Neural cell (in vitro differentiated cells): Measurements from ENCODE around the gene CAPNS1. TPM values are rescaled to one million over a fixed set of nuclear protein-coding genes. Genes with fewer than 3 reads are reported as not detected.

Source experiments
- H2AFZ ChIP-seq: fragments of 200-600, 300-800 bp; sonication (generic), shearing (Covaris generic); 2 replicates; pipeline ENCODE4 v1.6.0; 2014; ENCODE audit warnings: low read depth, mild to moderate bottlenecking, antibody characterized with exemption, low read length, moderate library complexity
- H3F3A ChIP-seq: fragments of 200-600 bp; shearing (Covaris generic); 2 replicates; pipeline ENCODE4 v1.6.1; 2016; ENCODE audit warnings: mild to moderate bottlenecking, moderate library complexity, mixed read lengths, antibody characterized with exemption, low read length; ENCODE audit not compliant: insufficient read depth, poor library complexity, severe bottlenecking
- H3K27ac ChIP-seq: fragments of 200-600, 300-800 bp; sonication (generic), shearing (Covaris generic); 2 replicates; pipeline ENCODE4 v1.5.1; 2014; ENCODE audit warnings: mild to moderate bottlenecking, low read length, moderate library complexity
- H3K27me3 ChIP-seq: fragments of 300-800, 200-600 bp; sonication (generic), shearing (Covaris generic); 2 replicates; pipeline ENCODE4 v1.6.0; 2014; ENCODE audit warnings: mild to moderate bottlenecking, low read depth, low read length, moderate library complexity; ENCODE audit not compliant: insufficient read depth
- H3K36me3 ChIP-seq: fragments of 300-800, 200-600 bp; sonication (generic), shearing (Covaris generic); 2 replicates; pipeline ENCODE4 v1.5.1; 2014; ENCODE audit warnings: mild to moderate bottlenecking, antibody characterized with exemption, low read length, moderate library complexity; ENCODE audit not compliant: insufficient read depth
- H3K4me2 ChIP-seq: fragments of 300-800, 200-600 bp; sonication (generic), shearing (Covaris generic); 2 replicates; pipeline ENCODE4 v1.6.0; 2014; ENCODE audit warnings: mild to moderate bottlenecking, low read length
- H3K4me3 ChIP-seq: fragments of 300-800, 200-600 bp; sonication (generic), shearing (Covaris generic); 2 replicates; pipeline ENCODE4 v1.5.1; 2014; ENCODE audit warnings: mild to moderate bottlenecking, low read length, moderate library complexity
- H3K79me2 ChIP-seq: fragments of 200-600 bp; shearing (Covaris generic); replicated peaks from 2 replicates; pipeline ENCODE4 v1.6.0; 2014; ENCODE audit warnings: mild to moderate bottlenecking, low read length, moderate library complexity; ENCODE audit not compliant: insufficient read depth
- H3K9ac ChIP-seq: fragments of 300-800, 200-600 bp; sonication (generic), shearing (Covaris generic); 2 replicates; pipeline ENCODE4 v1.6.1; 2016; ENCODE audit warnings: mild to moderate bottlenecking, low read length, mixed read lengths
- H3K9me2 ChIP-seq: fragments of 200-600 bp; shearing (Covaris generic); 2 replicates; pipeline ENCODE4 v1.6.1; 2016; ENCODE audit warnings: mild to moderate bottlenecking, low read length, mixed read lengths; ENCODE audit not compliant: insufficient read depth
- H3K9me3 ChIP-seq: fragments of 200-600, 300-800 bp; sonication (generic), shearing (Covaris generic); 2 replicates; pipeline ENCODE4 v1.6.1; 2016; ENCODE audit warnings: mild to moderate bottlenecking, mixed run types, low read length, moderate library complexity, mixed read lengths
- H4K20me1 ChIP-seq: fragments of 200-600 bp; shearing (Covaris generic); 2 replicates; pipeline ENCODE4 v1.6.1; 2016; ENCODE audit warnings: mild to moderate bottlenecking, mixed run types; ENCODE audit not compliant: insufficient read depth
- CTCF ChIP-seq: fragments of 450-650 bp; IDR thresholded peaks from 2 replicates; pipeline ENCODE4 v1.5.1; 2014; ENCODE audit warnings: antibody characterized with exemption, mild to moderate bottlenecking, moderate library complexity; ENCODE audit not compliant: poor library complexity, severe bottlenecking
- EP300 ChIP-seq: fragments of 450-650 bp; conservative IDR thresholded peaks from 2 replicates; pipeline ENCODE4 v1.6.1; 2014; ENCODE audit warnings: antibody characterized with exemption, mild to moderate bottlenecking, moderate library complexity; ENCODE audit not compliant: poor library complexity, severe bottlenecking
- EZH2 ChIP-seq: fragments of 200-600, 300-800 bp; shearing (Covaris generic), sonication (generic); IDR thresholded peaks from 2 replicates; pipeline ENCODE4 v1.6.1; 2014; ENCODE audit warnings: antibody characterized with exemption, low read length, borderline replicate concordance, mild to moderate bottlenecking; ENCODE audit not compliant: insufficient read depth, poor library complexity, severe bottlenecking
- MXI1 ChIP-seq: fragments of 450-650 bp; conservative IDR thresholded peaks from 2 replicates; pipeline ENCODE4 v1.6.1; 2014; ENCODE audit warnings: antibody characterized with exemption, mild to moderate bottlenecking; ENCODE audit not compliant: poor library complexity, severe bottlenecking
- POLR2AphosphoS5 ChIP-seq: IDR thresholded peaks from 2 replicates; pipeline ENCODE4 v1.6.1; 2012
- RAD21 ChIP-seq: fragments of 450-650 bp; conservative IDR thresholded peaks from 2 replicates; pipeline ENCODE4 v1.6.1; 2014; ENCODE audit warnings: antibody characterized with exemption, mild to moderate bottlenecking, moderate library complexity
- REST ChIP-seq: IDR thresholded peaks from 2 replicates; pipeline ENCODE4 v1.6.1; 2012; ENCODE audit warnings: borderline replicate concordance
- SMC3 ChIP-seq: fragments of 450-650 bp; conservative IDR thresholded peaks from 2 replicates; pipeline ENCODE4 v1.6.1; 2014; ENCODE audit warnings: antibody characterized with exemption, mild to moderate bottlenecking, moderate library complexity; ENCODE audit not compliant: poor library complexity
- TAF1 ChIP-seq: IDR thresholded peaks from 2 replicates; pipeline ENCODE4 v1.6.1; 2012; ENCODE audit warnings: low read depth
- polyA plus RNA-seq: library from polyadenylated mRNA; depleted of rRNA; stranded (reverse); fragments of >200 nt; gene quantifications from 2 replicates; pipeline ENCODE4 v1.2.3, GENCODE V29; 2014

Gene CAPNS1
- polyA plus RNA-seq, 1 donor from 2014 or later = 67.3 TPM

GRCh38 chr19:36093687-36094086 lies 46.2 kb upstream of the CAPNS1 start:
- no peaks in the 10 kb centered on the region for H3K79me2 ChIP-seq
- no peaks in the 10 kb centered on the region for H3F3A ChIP-seq
- no peaks in the 10 kb centered on the region for H4K20me1 ChIP-seq
- H3K9ac ChIP-seq = no peak overlapping the region
- no peak overlapping the region for H2AFZ ChIP-seq
- no peak overlapping the region for H3K4me3 ChIP-seq
- no peaks in the 10 kb centered on the region for H3K9me2 ChIP-seq
- no peaks in the 10 kb centered on the region for H3K9me3 ChIP-seq
- H3K36me3 ChIP-seq = no peaks in the 10 kb centered on the region
- H3K4me2 ChIP-seq = no peak overlapping the region
- no peak overlapping the region for H3K27ac ChIP-seq
- no peaks in the 10 kb centered on the region for H3K27me3 ChIP-seq
- TF ChIP-seq MXI1 (no peak), REST (no peak), POLR2AphosphoS5 (no peak), TAF1 (no peak), SMC3 (no peak), RAD21 (no peak), EP300 (no peak), CTCF (no peak), EZH2 (no peak)

- TF ChIP-seq EP300 (no peak), CTCF (no peak), POLR2AphosphoS5 (no peak), REST (no peak)
- Histone ChIP-seq H3K4me3 (no peak overlapping the region), H3K9me2 (no peaks in the 10 kb centered on the region), H3K9ac (no peak overlapping the region), H3K27ac (no peak overlapping the region), H2AFZ (no peak overlapping the region), H3K27me3 (no peaks in the 10 kb centered on the region), H3F3A (no peaks in the 10 kb centered on the region), H3K4me2 (no peak overlapping the region), H3K9me3 (no peaks in the 10 kb centered on the region), H3K36me3 (no peaks in the 10 kb centered on the region), H3K79me2 (no peaks in the 10 kb centered on the region), H4K20me1 (no peaks in the 10 kb centered on the region)
Observed at GRCh38 chr19:36097036-36097435, 42.8 kb upstream of the CAPNS1 start.
